SK-N-SH (cell line): ENCODE results near the gene SUSD3.

ENCODE experiments used
- TAF1 ChIP-seq: IDR thresholded peaks from 2 replicates; pipeline ENCODE4 v1.6.1; 2012; ENCODE audit warnings: low read depth, mild to moderate bottlenecking, low read length, moderate library complexity, borderline replicate concordance
- TF ChIP-seq, protein P1 (sequence below): fragments of 200-600 bp; sonication (generic); IDR thresholded peaks from 2 replicates; pipeline ENCODE4 v1.6.1; 2017; ENCODE audit warnings: antibody characterized with exemption, mild to moderate bottlenecking, moderate library complexity
- TF ChIP-seq, protein P2 (sequence below): IDR thresholded peaks from 2 replicates; pipeline ENCODE4 v1.4.0; 2012; ENCODE audit warnings: low read depth, borderline replicate concordance

DNA sequence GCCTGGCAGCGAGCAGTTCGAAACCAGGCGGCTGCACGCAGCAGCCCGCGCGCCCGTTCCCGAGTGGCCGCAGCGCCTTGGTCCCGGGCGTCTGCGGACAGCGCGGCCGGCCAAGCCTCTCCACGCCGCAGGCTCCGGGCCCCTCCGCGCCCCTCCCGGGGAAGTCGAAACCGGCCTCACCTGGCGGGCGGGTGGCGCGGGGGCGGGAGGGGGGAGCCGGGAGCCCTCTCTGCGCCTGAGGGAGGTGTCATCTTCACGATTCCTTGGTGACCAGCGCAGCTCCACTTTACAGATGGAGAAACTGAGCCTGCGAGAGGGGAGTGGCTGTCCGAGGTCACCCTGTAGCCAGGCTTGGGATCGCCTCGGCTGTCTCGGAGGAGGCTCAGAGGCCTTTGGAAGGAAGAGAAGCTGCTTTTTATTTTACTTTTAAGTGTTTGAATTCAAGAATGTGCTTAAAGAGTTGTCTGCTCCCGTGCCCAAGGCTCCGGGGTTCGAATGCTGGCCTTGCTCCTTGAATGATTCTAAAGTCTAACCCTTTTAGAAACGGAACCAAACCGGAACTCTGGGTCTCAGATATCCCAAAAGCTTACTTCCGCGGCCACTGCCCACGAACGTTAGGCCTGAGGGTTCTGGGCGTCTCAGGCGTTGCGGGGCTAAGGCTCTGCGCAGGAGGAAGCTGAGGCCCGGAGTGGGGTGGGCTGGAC lies 662 bp downstream of the SUSD3 start:
- TF ChIP-seq, protein P1, sequence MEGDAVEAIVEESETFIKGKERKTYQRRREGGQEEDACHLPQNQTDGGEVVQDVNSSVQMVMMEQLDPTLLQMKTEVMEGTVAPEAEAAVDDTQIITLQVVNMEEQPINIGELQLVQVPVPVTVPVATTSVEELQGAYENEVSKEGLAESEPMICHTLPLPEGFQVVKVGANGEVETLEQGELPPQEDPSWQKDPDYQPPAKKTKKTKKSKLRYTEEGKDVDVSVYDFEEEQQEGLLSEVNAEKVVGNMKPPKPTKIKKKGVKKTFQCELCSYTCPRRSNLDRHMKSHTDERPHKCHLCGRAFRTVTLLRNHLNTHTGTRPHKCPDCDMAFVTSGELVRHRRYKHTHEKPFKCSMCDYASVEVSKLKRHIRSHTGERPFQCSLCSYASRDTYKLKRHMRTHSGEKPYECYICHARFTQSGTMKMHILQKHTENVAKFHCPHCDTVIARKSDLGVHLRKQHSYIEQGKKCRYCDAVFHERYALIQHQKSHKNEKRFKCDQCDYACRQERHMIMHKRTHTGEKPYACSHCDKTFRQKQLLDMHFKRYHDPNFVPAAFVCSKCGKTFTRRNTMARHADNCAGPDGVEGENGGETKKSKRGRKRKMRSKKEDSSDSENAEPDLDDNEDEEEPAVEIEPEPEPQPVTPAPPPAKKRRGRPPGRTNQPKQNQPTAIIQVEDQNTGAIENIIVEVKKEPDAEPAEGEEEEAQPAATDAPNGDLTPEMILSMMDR, result no peak
- TF ChIP-seq, protein P2, sequence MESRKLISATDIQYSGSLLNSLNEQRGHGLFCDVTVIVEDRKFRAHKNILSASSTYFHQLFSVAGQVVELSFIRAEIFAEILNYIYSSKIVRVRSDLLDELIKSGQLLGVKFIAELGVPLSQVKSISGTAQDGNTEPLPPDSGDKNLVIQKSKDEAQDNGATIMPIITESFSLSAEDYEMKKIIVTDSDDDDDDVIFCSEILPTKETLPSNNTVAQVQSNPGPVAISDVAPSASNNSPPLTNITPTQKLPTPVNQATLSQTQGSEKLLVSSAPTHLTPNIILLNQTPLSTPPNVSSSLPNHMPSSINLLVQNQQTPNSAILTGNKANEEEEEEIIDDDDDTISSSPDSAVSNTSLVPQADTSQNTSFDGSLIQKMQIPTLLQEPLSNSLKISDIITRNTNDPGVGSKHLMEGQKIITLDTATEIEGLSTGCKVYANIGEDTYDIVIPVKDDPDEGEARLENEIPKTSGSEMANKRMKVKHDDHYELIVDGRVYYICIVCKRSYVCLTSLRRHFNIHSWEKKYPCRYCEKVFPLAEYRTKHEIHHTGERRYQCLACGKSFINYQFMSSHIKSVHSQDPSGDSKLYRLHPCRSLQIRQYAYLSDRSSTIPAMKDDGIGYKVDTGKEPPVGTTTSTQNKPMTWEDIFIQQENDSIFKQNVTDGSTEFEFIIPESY, result no peak
- no peak for TF ChIP-seq TAF1
